Endodermal cell (in vitro differentiated cells): Measurements from ENCODE around the gene HDAC5. TPM values are rescaled to one million over a fixed set of nuclear protein-coding genes. Genes with fewer than 3 reads are reported as not detected.

Source experiments
- DNase-seq: peaks from one replicate; pipeline ENCODE4 v3.0.0-alpha.2; 2017
- H3K27ac ChIP-seq: 2 replicates; pipeline ENCODE4 v1.5.1; 2013; ENCODE audit warnings: mild to moderate bottlenecking, low read depth, low read length, moderate library complexity
- H3K27me3 ChIP-seq: 2 replicates; pipeline ENCODE4 v1.6.1; 2013; ENCODE audit warnings: mild to moderate bottlenecking, low read length, moderate library complexity; ENCODE audit not compliant: insufficient read depth, control insufficient read depth, poor library complexity, severe bottlenecking
- H3K36me3 ChIP-seq: 2 replicates; pipeline ENCODE4 v1.7.0; 2013; ENCODE audit warnings: mild to moderate bottlenecking, low read length, moderate library complexity; ENCODE audit not compliant: control insufficient read depth, insufficient read depth
- H3K4me1 ChIP-seq: one replicate; pipeline ENCODE4 v1.7.0; 2013; ENCODE audit warnings: low read length; ENCODE audit not compliant: control insufficient read depth, insufficient read depth
- H3K4me3 ChIP-seq: 2 replicates; pipeline ENCODE4 v1.5.1; 2013; ENCODE audit warnings: mild to moderate bottlenecking, low read length, moderate library complexity
- H3K9ac ChIP-seq: 2 replicates; pipeline ENCODE4 v1.6.1; 2013; ENCODE audit warnings: mild to moderate bottlenecking, low read length, moderate library complexity; ENCODE audit not compliant: poor library complexity, severe bottlenecking; ENCODE audit errors: extremely low read depth
- H3K9me3 ChIP-seq: 2 replicates; pipeline ENCODE4 v1.6.1; 2013; ENCODE audit warnings: mild to moderate bottlenecking, low read length, moderate library complexity; ENCODE audit not compliant: control insufficient read depth
- H3K27ac Mint-ChIP-seq: 2 replicates; pipeline ENCODE4 v1.8.0; 2020; ENCODE audit warnings: mixed read lengths
- H3K27me3 Mint-ChIP-seq: 2 replicates; pipeline ENCODE4 v1.8.0; 2021; ENCODE audit warnings: mild to moderate bottlenecking, mixed read lengths; ENCODE audit not compliant: insufficient read depth
- H3K36me3 Mint-ChIP-seq: 2 replicates; pipeline ENCODE4 v1.8.0; 2020; ENCODE audit warnings: low read depth, mixed read lengths
- H3K4me1 Mint-ChIP-seq: 2 replicates; pipeline ENCODE4 v1.8.0; 2020; ENCODE audit warnings: mixed read lengths
- H3K4me3 Mint-ChIP-seq: 2 replicates; pipeline ENCODE4 v1.8.0; 2020; ENCODE audit warnings: mild to moderate bottlenecking, moderate library complexity, mixed read lengths
- H3K9me3 Mint-ChIP-seq: 2 replicates; pipeline ENCODE4 v1.8.0; 2020; ENCODE audit warnings: mild to moderate bottlenecking, mixed read lengths
- CTCF ChIP-seq: fragments of 200-600 bp; sonication (generic); conservative IDR thresholded peaks from 2 replicates; pipeline ENCODE4 v1.5.0; 2021; ENCODE audit warnings: antibody characterized with exemption, mild to moderate bottlenecking
- WGBS, 2 experiments: methylation state at CpG; one replicate each; pipeline versions ENCODE4 v1.1.5 to v1.1.7; 2013; ENCODE audit warnings: missing lambda C conversion rate in 2 of 2, mixed read lengths in 1 of 2; ENCODE audit not compliant: insufficient coverage in 1 of 2, insufficient read length in 1 of 2; 5-methylcytosine and 5-hydroxymethylcytosine counted together
- total RNA-seq, 2 donors: library from RNA; stranded (reverse); fragmentation: NEBNext Ultra II Directional in 1 of 2; extraction: Animal tissue kit (Norgen Biotek cat#: 25700) in 1 of 2; gene quantifications; 2 replicates in 1 of 2; 3 replicates in 1 of 2; pipeline ENCODE4 v1.2.1, GENCODE V29; 2021

Gene HDAC5
- total RNA-seq, 2 donors from 2014 or later: 36.9 to 64.6 TPM

GRCh38 chr17:44074231-44074910 lies 49.1 kb downstream of the HDAC5 start:
- H3K4me3 Mint-ChIP-seq: no peak overlapping the region
- H3K27ac ChIP-seq: no peak overlapping the region
- H3K27me3 Mint-ChIP-seq: no peaks in the 10 kb centered on the region
- 91 to 96% methylated on average over 4 to 9 of the region's 9 CpGs for WGBS, 2 experiments
- no peak overlapping the region for H3K4me3 ChIP-seq
- H3K4me1 ChIP-seq: peaks cover 3% of the 10 kb centered on the region
- H3K36me3 ChIP-seq: peaks cover 25% of the 10 kb centered on the region
- DNase-seq: peak; percentile 56
- peaks cover 26% of the 10 kb centered on the region for H3K36me3 Mint-ChIP-seq
- H3K27ac Mint-ChIP-seq: no peak overlapping the region
- H3K27me3 ChIP-seq: no peaks in the 10 kb centered on the region
- TF ChIP-seq CTCF: no peak
- H3K9me3 ChIP-seq: no peaks in the 10 kb centered on the region
- H3K4me1 Mint-ChIP-seq: peaks cover 5% of the 10 kb centered on the region
- H3K9ac ChIP-seq: no peak overlapping the region
- no peaks in the 10 kb centered on the region for H3K9me3 Mint-ChIP-seq

GRCh38 chr17:44071772-44072171 lies 51.7 kb downstream of the HDAC5 start:
- Histone ChIP-seq H3K9me3 (no peaks in the 10 kb centered on the region), H3K4me3 (peak overlapping the region; percentile 83), H3K36me3 (peaks cover 17% of the 10 kb centered on the region), H3K27me3 (no peaks in the 10 kb centered on the region), H3K9ac (peak overlapping the region; percentile 72), H3K4me1 (peaks cover 3% of the 10 kb centered on the region), H3K27ac (no peak overlapping the region)
- Mint-ChIP-seq H3K36me3 (peaks cover 22% of the 10 kb centered on the region), H3K4me1 (peaks cover 5% of the 10 kb centered on the region), H3K9me3 (no peaks in the 10 kb centered on the region), H3K27ac (peak overlapping the region; percentile 63), H3K27me3 (no peaks in the 10 kb centered on the region), H3K4me3 (peak overlapping the region; percentile 87)
- peak; percentile 57 for DNase-seq
- 53 to 72% methylated on average over 2 of the region's 2 CpGs for WGBS, 2 experiments
- TF ChIP-seq CTCF: no peak

- Mint-ChIP-seq H3K4me1 (peaks cover 5% of the 10 kb centered on the region), H3K27me3 (no peaks in the 10 kb centered on the region), H3K9me3 (no peaks in the 10 kb centered on the region), H3K4me3 (peak overlapping the region; percentile 87), H3K36me3 (peaks cover 17% of the 10 kb centered on the region), H3K27ac (peak overlapping the region; percentile 93)
- Histone ChIP-seq H3K27me3 (no peaks in the 10 kb centered on the region), H3K27ac (peak overlapping the region; percentile 92), H3K9ac (peak overlapping the region; percentile 72), H3K4me3 (peak overlapping the region; percentile 83), H3K36me3 (peaks cover 11% of the 10 kb centered on the region), H3K4me1 (peaks cover 3% of the 10 kb centered on the region), H3K9me3 (no peaks in the 10 kb centered on the region)
- no peak for DNase-seq
- 0 to 1% methylated on average over 2 to 3 of the region's 3 CpGs for WGBS, 2 experiments
- no peak for TF ChIP-seq CTCF
Measured at GRCh38 chr17:44071198-44071520, 52.3 kb downstream of the HDAC5 start.
